OCI-LY7 (cell line): ENCODE data around the gene DGKB. TPM values are rescaled to one million over a fixed set of nuclear protein-coding genes. Genes with fewer than 3 reads are reported as not detected.

Experiments
- BruUV-seq: library from RNA; stranded (reverse); fragments of 400-500 nt; replicated peaks from 2 replicates; lab custom pipeline; 2021; lab: Mats Ljungman, UMichigan
- CTCF ChIA-PET: fragments of 300-600 bp; sonication (Branson Sonifier 250); formaldehyde crosslinking; loops from one replicate; lab custom pipeline; 2022; ENCODE audit warnings: antibody characterized with exemption; ENCODE audit not compliant: unreplicated experiment; lab: Charles Lee
- POLR2A ChIA-PET: fragments of 300-600 bp; sonication (Branson Sonifier 250); formaldehyde crosslinking; loops from one replicate; lab custom pipeline; 2022; ENCODE audit warnings: antibody characterized with exemption; lab: Charles Lee
- DNase-seq: peaks from one replicate; pipeline ENCODE4 v3.0.0-alpha.2; 2015; ENCODE audit warnings: low spot score
- H2AFZ ChIP-seq: fragments of 200-600 bp; sonication (generic), shearing (Covaris generic); 2 replicates; pipeline ENCODE4 v1.6.1; 2014; ENCODE audit warnings: mild to moderate bottlenecking, antibody characterized with exemption, low read length, moderate library complexity
- H3K27ac ChIP-seq: fragments of 200-600 bp; sonication (generic); 2 replicates; pipeline ENCODE4 v1.5.1; 2014; ENCODE audit warnings: mixed run types, low read depth, mild to moderate bottlenecking, moderate library complexity, low read length, inconsistent platforms; ENCODE audit not compliant: poor library complexity, severe bottlenecking
- H3K36me3 ChIP-seq: fragments of 200-600 bp; sonication (generic); 2 replicates; pipeline ENCODE4 v1.6.1; 2014; ENCODE audit warnings: mild to moderate bottlenecking, antibody characterized with exemption, low read length, moderate library complexity, mixed read lengths; ENCODE audit not compliant: insufficient read depth
- H3K4me1 ChIP-seq: fragments of 200-600 bp; sonication (generic); 2 replicates; pipeline ENCODE4 v1.5.1; 2014; ENCODE audit warnings: mild to moderate bottlenecking, low read length; ENCODE audit not compliant: insufficient read depth, poor library complexity, severe bottlenecking
- H3K4me2 ChIP-seq: fragments of 200-600 bp; sonication (generic); 2 replicates; pipeline ENCODE4 v1.6.1; 2014; ENCODE audit warnings: mild to moderate bottlenecking, low read length
- H3K4me3 ChIP-seq: fragments of 200-600 bp; sonication (generic); 2 replicates; pipeline ENCODE4 v1.5.1; 2014; ENCODE audit warnings: mild to moderate bottlenecking, low read depth, low read length; ENCODE audit not compliant: poor library complexity, severe bottlenecking
- H3K79me2 ChIP-seq: fragments of 200-600 bp; sonication (generic); 2 replicates; pipeline ENCODE4 v1.6.1; 2016; ENCODE audit warnings: low read depth, mild to moderate bottlenecking, low read length, moderate library complexity, mixed read lengths; ENCODE audit not compliant: insufficient read depth
- H3K9me2 ChIP-seq: fragments of 200-600 bp; sonication (generic); 2 replicates; pipeline ENCODE4 v1.6.1; 2016; ENCODE audit warnings: mild to moderate bottlenecking, low read length, mixed read lengths; ENCODE audit not compliant: insufficient read depth
- H3K9me3 ChIP-seq: fragments of 200-600 bp; sonication (generic); 2 replicates; pipeline ENCODE4 v1.6.1; 2014; ENCODE audit warnings: mild to moderate bottlenecking, mixed run types, low read length, mixed read lengths
- H4K20me1 ChIP-seq: fragments of 200-600 bp; sonication (generic); 2 replicates; pipeline ENCODE4 v1.6.1; 2014; ENCODE audit warnings: mild to moderate bottlenecking, antibody characterized with exemption, low read length, moderate library complexity, mixed read lengths; ENCODE audit not compliant: insufficient read depth
- CTCF ChIP-seq: fragments of 200-600 bp; sonication (generic); conservative IDR thresholded peaks from 2 replicates; pipeline ENCODE4 v1.5.1; 2014; ENCODE audit warnings: mild to moderate bottlenecking, antibody characterized with exemption, low read length, moderate library complexity, mixed read lengths
- EZH2phosphoT487 ChIP-seq: fragments of 200-600 bp; sonication (generic); IDR thresholded peaks from 2 replicates; pipeline ENCODE4 v1.6.1; 2018; ENCODE audit warnings: low read depth, borderline replicate concordance, mild to moderate bottlenecking, mixed run types, antibody characterized with exemption, low read length, moderate library complexity, mixed read lengths
- intact Hi-C: fragments of 100-400 bp; cut with micrococcal nuclease; formaldehyde crosslinking; loops from one replicate; pipeline ENCODE4 v1.10.0; 2022; ENCODE audit not compliant: unreplicated experiment
- total RNA-seq, 2 experiments: library from RNA; depleted of rRNA in 1 of 2; stranded (reverse); fragments of >200 nt in 1 of 2; shearing (Covaris generic) in 1 of 2; gene quantifications; 2 replicates each; pipeline ENCODE4 v1.2.3, GENCODE V29; 2014 to 2022

Gene DGKB
- total RNA-seq, 2 experiments from 2014 or later: not detected

DNA sequence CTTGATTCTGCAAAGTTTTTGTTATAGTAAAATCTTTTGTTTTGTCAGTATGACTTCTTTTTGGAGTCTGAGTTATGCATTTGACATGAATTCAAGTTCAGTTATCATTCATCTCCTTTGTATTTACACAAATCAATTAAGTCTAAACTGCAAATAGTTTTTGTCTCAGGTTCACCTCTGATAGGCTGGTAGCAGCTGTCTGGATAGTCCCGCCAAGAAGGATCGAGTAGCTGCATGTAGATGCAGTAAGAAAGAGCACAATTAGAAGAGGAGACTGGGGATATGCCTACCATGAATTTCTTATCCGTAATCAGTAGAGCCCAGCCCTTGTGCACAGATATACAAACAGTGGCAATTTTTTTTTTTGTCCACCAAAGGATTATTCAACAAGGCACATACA, 520.6 kb downstream of the DGKB start:
- H3K4me1 ChIP-seq: no peaks in the 10 kb centered on the region
- no peak overlapping the region for H3K4me3 ChIP-seq
- no peak for DNase-seq
- intact Hi-C loops: no loop called here
- no TSS peak for BruUV-seq
- CTCF ChIA-PET: no interaction called here
- H3K27ac ChIP-seq: no peak overlapping the region
- H3K36me3 ChIP-seq: no peaks in the 10 kb centered on the region
- H4K20me1 ChIP-seq: no peaks in the 10 kb centered on the region
- no peaks in the 10 kb centered on the region for H3K9me3 ChIP-seq
- POLR2A ChIA-PET: no interaction called here
- no peak overlapping the region for H2AFZ ChIP-seq
- H3K9me2 ChIP-seq: no peaks in the 10 kb centered on the region
- H3K4me2 ChIP-seq: no peak overlapping the region
- no peaks in the 10 kb centered on the region for H3K79me2 ChIP-seq
- TF ChIP-seq CTCF (no peak), EZH2phosphoT487 (no peak)

DNA sequence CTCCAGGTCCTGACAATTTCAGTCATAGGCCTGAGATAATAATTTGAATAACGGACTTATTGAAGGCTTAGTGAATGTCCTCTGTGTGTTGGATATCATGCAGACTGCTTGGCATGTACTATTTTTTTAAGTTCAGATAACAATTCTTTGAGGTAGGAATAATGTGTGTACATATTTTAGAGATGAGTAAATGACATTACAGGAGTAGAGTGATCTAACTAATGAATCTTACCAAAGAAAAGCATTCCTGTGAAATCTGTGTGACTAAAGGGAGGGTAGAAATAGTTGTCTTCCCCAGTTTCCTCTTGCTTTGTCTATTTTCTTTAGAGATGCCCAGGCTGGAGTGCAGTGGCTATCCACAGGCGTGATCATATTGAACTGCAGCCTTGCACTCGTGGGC, 521.2 kb downstream of the DGKB start:
- CTCF ChIA-PET: no interaction called here
- Histone ChIP-seq H3K9me2 (no peaks in the 10 kb centered on the region), H3K4me3 (no peak overlapping the region), H3K4me1 (no peaks in the 10 kb centered on the region), H4K20me1 (no peaks in the 10 kb centered on the region), H3K27ac (no peak overlapping the region), H2AFZ (no peak overlapping the region), H3K4me2 (no peak overlapping the region), H3K9me3 (no peaks in the 10 kb centered on the region), H3K36me3 (no peaks in the 10 kb centered on the region), H3K79me2 (no peaks in the 10 kb centered on the region)
- POLR2A ChIA-PET: no interaction called here
- intact Hi-C loops: no loop called here
- TF ChIP-seq EZH2phosphoT487 (no peak), CTCF (no peak)
- BruUV-seq: no TSS peak
- no peak for DNase-seq

DNA sequence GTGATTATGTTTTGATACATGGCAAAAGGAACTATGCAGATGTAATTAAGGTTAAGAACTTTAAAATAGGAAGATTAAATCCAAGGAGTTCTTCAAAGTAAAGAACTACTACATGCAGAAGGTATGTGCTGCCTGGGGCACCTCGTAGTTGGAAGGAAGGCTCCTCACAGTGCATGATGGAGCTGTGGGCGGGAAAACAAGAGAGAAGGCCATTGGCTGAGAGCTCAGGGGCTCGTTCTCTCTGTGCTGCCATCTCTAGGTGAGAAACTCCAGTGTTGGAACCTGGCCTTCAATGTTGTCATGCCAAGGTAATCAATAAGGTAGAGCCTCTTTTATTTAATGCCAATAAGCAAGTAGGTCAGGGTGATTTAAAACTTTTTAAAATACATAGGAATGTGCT, 521.7 kb downstream of the DGKB start:
- POLR2A ChIA-PET: no interaction called here
- intact Hi-C loops: no loop called here
- no peaks in the 10 kb centered on the region for H3K36me3 ChIP-seq
- BruUV-seq: no TSS peak
- no peak overlapping the region for H3K4me2 ChIP-seq
- H3K79me2 ChIP-seq: no peaks in the 10 kb centered on the region
- no peaks in the 10 kb centered on the region for H3K9me2 ChIP-seq
- H3K4me1 ChIP-seq: no peaks in the 10 kb centered on the region
- no peak for TF ChIP-seq CTCF
- TF ChIP-seq EZH2phosphoT487: no peak
- no peaks in the 10 kb centered on the region for H4K20me1 ChIP-seq
- CTCF ChIA-PET: no interaction called here
- DNase-seq: no peak
- no peaks in the 10 kb centered on the region for H3K9me3 ChIP-seq
- H3K27ac ChIP-seq: no peak overlapping the region
- H3K4me3 ChIP-seq: no peak overlapping the region
- no peak overlapping the region for H2AFZ ChIP-seq
